CD1c-positive myeloid dendritic cell (primary cell): ENCODE measurements around the gene AKAP6.
"Not testable (repeated sequence)": the region's sequence is repeated elsewhere in the genome, so short reads cannot be mapped to it uniquely, and the experiment has no call there.

Experiments used
- DNase-seq: peaks from one replicate; pipeline ENCODE4 v3.0.0-alpha.2; 2016; ENCODE audit errors: extremely low spot score

Gene AKAP6

GRCh38 chr14:32756775-32757174 lies 427.7 kb downstream of the AKAP6 start:
- no peak for DNase-seq

- no peak for DNase-seq
Measured at GRCh38 chr14:32757568-32757967, 428.5 kb downstream of the AKAP6 start.

- no peak for DNase-seq
Measured at GRCh38 chr14:32761381-32761968, 432.4 kb downstream of the AKAP6 start.

- no peak for DNase-seq
Measured at GRCh38 chr14:32762886-32763285, 433.8 kb downstream of the AKAP6 start.

- no peak for DNase-seq
Measured at GRCh38 chr14:32763673-32764072, 434.6 kb downstream of the AKAP6 start.

GRCh38 chr14:32764131-32764530 lies 435.0 kb downstream of the AKAP6 start:
- no peak for DNase-seq

- DNase-seq = no peak
Measured at GRCh38 chr14:32770422-32770821, 441.3 kb downstream of the AKAP6 start.

- DNase-seq = no peak
Measured at GRCh38 chr14:32774214-32774613, 445.1 kb downstream of the AKAP6 start.

GRCh38 chr14:32779840-32780239 lies 450.7 kb downstream of the AKAP6 start:
- no peak for DNase-seq

- no peak for DNase-seq
Measured at GRCh38 chr14:32784405-32784804, 455.3 kb downstream of the AKAP6 start.

- DNase-seq = no peak
Measured at GRCh38 chr14:32785585-32785984, 456.5 kb downstream of the AKAP6 start.

- no peak for DNase-seq
Measured at GRCh38 chr14:32786886-32787285, 457.8 kb downstream of the AKAP6 start.

GRCh38 chr14:32793033-32793432 lies 463.9 kb downstream of the AKAP6 start:
- DNase-seq = not testable (repeated sequence)

- no peak for DNase-seq
Measured at GRCh38 chr14:32800320-32800719, 471.2 kb downstream of the AKAP6 start.

- DNase-seq = no peak
Measured at GRCh38 chr14:32802295-32802694, 473.2 kb downstream of the AKAP6 start.

- DNase-seq = no peak
Measured at GRCh38 chr14:32805979-32806378, 476.9 kb downstream of the AKAP6 start.

- DNase-seq = no peak
Measured at GRCh38 chr14:32808644-32809043, 479.5 kb downstream of the AKAP6 start.

- DNase-seq = no peak
Measured at GRCh38 chr14:32809255-32809654, 480.2 kb downstream of the AKAP6 start.

- no peak for DNase-seq
Measured at GRCh38 chr14:32813401-32813800, 484.3 kb downstream of the AKAP6 start.

GRCh38 chr14:32814721-32815120 lies 485.6 kb downstream of the AKAP6 start:
- no peak for DNase-seq

- DNase-seq = no peak
Measured at GRCh38 chr14:32816588-32816987, 487.5 kb downstream of the AKAP6 start.

- DNase-seq = no peak
Measured at GRCh38 chr14:32817780-32818179, 488.7 kb downstream of the AKAP6 start.

GRCh38 chr14:32818581-32818980 lies 489.5 kb downstream of the AKAP6 start:
- DNase-seq = no peak

- no peak for DNase-seq
Measured at GRCh38 chr14:32820181-32820580, 491.1 kb downstream of the AKAP6 start.
